ENCODE measurements around the gene GALNT2.

Gene GALNT2

DNA sequence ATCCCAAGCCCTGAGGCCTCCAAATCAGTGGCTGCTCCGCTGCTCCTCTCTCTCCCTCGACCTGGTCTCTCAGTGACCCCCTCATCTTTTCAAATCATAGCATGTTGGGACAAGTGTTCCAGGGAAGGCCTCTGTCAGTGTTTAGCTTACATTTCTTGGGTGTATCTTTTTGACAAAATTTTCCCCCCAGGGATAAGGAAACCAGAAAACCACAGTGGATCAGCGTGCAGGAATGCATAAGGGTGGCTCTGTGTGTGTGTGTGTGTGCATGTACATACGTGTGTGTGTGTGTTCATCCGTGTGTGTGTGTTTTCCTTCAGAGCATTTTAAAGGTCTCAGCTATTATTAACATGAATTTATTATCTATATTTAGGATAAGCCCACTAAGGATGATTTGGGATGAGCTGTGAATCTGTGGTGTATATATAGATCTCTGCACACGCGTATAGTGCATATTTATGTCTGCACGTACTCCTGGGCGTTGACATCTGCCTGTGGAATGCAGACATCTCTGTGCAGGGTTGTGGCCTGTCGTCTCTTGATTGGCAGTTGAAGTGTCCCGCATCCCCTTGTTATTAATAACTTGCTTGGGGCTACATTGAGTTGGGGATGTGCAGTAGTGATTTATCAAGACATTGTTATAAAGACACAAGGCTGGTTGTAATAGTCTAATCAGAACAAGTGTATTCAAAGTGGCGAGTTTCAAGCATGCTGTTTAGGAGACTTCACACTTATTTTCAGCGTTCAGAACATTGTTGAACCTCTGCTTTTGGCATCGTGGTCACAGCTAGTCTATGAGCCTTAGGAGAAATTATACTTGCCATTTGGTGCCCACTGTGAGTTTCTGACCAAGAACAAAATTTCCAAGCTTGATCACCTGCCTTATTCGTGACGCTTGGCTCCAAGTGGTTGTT, 55.6 kb downstream of the GALNT2 start:
- TF ChIP-seq, protein P1, sequence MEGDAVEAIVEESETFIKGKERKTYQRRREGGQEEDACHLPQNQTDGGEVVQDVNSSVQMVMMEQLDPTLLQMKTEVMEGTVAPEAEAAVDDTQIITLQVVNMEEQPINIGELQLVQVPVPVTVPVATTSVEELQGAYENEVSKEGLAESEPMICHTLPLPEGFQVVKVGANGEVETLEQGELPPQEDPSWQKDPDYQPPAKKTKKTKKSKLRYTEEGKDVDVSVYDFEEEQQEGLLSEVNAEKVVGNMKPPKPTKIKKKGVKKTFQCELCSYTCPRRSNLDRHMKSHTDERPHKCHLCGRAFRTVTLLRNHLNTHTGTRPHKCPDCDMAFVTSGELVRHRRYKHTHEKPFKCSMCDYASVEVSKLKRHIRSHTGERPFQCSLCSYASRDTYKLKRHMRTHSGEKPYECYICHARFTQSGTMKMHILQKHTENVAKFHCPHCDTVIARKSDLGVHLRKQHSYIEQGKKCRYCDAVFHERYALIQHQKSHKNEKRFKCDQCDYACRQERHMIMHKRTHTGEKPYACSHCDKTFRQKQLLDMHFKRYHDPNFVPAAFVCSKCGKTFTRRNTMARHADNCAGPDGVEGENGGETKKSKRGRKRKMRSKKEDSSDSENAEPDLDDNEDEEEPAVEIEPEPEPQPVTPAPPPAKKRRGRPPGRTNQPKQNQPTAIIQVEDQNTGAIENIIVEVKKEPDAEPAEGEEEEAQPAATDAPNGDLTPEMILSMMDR (IDR thresholded peaks at IDR 0.05; ENCODE audit: low read depth, low read length): no peak

DNA sequence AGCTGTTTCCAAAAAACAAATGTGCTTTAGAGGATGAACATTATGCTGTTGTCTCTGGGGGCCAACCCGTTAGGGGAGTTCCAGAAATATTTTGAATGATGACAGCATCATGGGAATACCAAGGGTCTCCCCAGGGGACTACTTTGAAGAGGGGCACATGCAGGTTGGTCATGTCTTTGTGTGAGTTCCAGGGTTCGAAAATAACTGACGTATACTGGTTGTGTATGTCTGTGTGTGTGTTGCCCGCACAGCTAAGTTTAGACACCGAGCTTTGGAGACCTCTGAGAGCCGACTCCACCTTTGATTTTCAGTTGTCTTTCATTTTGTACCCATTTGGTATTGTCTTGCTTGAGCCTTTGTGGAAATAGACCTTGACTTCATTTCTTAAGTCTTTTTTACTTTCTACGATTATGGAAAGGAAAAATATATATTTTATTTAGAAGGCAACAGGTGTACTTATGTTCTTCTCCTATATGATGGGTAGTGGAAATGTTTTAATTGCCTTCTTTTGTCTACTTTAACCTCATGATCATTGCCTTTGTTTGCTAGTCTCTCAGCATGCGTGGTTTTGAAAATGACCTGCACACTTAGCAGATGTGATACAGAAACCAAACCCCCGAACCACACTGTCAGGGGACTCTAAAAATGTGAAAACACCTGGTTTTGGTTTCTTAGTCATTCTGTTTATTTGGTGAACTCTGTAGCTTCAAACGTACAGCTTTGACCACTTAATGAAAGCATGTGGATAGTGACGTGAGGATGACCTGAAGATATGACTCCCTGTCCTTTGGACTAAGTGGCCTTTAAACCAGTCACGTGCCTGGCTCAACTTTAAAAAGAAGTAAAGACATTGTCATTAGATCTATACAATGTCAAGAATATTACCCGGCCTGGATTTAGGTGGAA, 56.5 kb downstream of the GALNT2 start:
- H3K4me3 ChIP-seq (ENCODE audit: low read depth, low read length): no peak overlapping the region
- no peaks in the 10 kb centered on the region for H3K27me3 ChIP-seq (ENCODE audit: insufficient read depth, low read depth, severe bottlenecking)
- no peak for DNase-seq
- H3K27ac ChIP-seq: no peak overlapping the region
- TF ChIP-seq, protein P1 (IDR thresholded peaks at IDR 0.05; ENCODE audit: low read depth, low read length): no peak
- no peaks in the 10 kb centered on the region for H3K9me3 ChIP-seq (ENCODE audit: severe bottlenecking)
- no peaks in the 10 kb centered on the region for H3K36me3 ChIP-seq

More for the DNA sequence above, 55.6 kb downstream of the GALNT2 start:
- H3K4me3 ChIP-seq (ENCODE audit: low read depth, low read length): no peak overlapping the region
- H3K27me3 ChIP-seq (ENCODE audit: insufficient read depth, low read depth, severe bottlenecking): no peaks in the 10 kb centered on the region
- no peak for DNase-seq
- no peak overlapping the region for H3K27ac ChIP-seq
- no peaks in the 10 kb centered on the region for H3K9me3 ChIP-seq (ENCODE audit: severe bottlenecking)
- no peaks in the 10 kb centered on the region for H3K36me3 ChIP-seq

DNA sequence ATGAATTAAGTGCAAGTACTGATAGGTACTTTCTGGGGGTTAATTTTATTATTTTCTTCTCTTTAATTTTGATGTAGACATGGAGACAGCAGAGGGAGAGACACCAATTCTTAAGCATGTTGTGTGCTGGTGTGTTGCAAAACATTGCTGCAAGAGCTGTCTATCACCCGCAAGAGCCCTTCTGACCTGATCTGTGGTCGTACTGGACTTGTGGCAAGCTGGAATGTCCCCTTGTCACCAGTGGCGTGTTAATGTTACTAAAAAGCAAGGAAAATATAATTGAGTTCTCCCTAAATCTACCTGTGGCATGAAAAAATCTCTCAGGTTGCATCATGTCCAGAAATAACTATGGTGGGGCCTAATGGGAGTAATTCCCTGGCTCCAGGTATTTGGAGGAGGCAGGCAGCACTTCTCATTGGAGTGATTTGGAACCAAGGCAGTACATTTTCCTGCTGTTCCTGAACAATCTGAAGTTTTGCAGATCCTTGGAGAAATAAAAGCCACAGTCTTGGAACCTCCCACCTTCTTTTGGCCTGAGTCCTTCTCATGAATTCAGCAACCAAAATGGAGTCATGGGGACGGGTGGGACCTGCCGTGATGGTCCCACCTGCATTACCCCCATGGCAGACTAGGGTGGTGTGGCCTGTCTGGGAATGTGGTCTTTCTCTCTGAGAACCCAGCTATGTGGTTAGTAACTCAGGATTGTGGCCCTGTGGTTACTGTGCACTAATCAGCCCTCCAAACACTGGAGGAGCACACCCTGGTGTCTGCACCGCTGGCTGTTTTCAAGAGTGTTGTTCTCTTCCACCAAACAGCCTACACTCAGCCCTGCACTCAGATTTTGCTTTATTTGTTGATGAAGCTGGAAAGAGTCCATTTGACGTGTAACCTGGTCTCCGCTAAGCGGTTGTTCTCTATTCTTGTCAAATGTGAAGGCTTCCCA, 57.4 kb downstream of the GALNT2 start:
- DNase-seq: no peak
- Histone ChIP-seq H3K4me3 (ENCODE audit: low read depth, low read length) (no peak overlapping the region), H3K9me3 (ENCODE audit: severe bottlenecking) (no peaks in the 10 kb centered on the region), H3K27ac (no peak overlapping the region), H3K27me3 (ENCODE audit: insufficient read depth, low read depth, severe bottlenecking) (no peaks in the 10 kb centered on the region), H3K36me3 (no peaks in the 10 kb centered on the region)
- TF ChIP-seq, protein P1 (IDR thresholded peaks at IDR 0.05; ENCODE audit: low read depth, low read length): no peak

DNA sequence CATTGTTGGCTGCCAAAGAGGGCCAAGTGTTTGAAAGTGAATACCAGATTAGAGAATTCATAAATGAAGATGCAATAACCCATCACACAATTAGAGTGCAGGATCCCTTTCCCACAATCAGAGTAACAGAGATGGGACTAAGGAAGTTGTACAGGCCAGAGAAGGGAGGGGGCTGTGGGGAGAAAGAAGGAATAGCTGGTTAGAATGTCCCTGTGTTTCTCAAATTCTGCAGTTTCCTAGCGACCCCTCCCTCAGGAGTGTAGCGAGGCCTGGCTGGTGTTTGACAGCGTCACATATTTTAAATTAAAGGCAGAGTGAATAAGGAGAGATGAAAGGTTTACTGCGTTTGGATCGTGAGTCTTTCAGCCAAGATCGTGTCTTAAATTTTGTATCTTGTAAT, 58.1 kb downstream of the GALNT2 start:
- no peak for DNase-seq
- no peaks in the 10 kb centered on the region for H3K9me3 ChIP-seq (ENCODE audit: severe bottlenecking)
- TF ChIP-seq, protein P1 (IDR thresholded peaks at IDR 0.05; ENCODE audit: low read depth, low read length): no peak
- H3K36me3 ChIP-seq: no peaks in the 10 kb centered on the region
- H3K27ac ChIP-seq: no peak overlapping the region
- no peaks in the 10 kb centered on the region for H3K27me3 ChIP-seq (ENCODE audit: insufficient read depth, low read depth, severe bottlenecking)
- H3K4me3 ChIP-seq (ENCODE audit: low read depth, low read length): no peak overlapping the region
